Fibroblast of mammary gland (primary cell): Measurements from ENCODE around the gene PIM3.

Source experiments
- DNase-seq: peaks from one replicate; pipeline ENCODE4 v3.0.0-alpha.2; 2010; ENCODE audit warnings: low read depth
- H3K4me3 ChIP-seq: 2 replicates; pipeline ENCODE4 v1.5.1; 2011; ENCODE audit warnings: low read depth, mild to moderate bottlenecking, low read length, moderate library complexity; ENCODE audit not compliant: control insufficient read depth
- TF ChIP-seq, protein P1 (sequence below): conservative IDR thresholded peaks from 2 replicates; pipeline ENCODE4 v1.5.1; 2011; ENCODE audit warnings: low read depth, low read length, inconsistent platforms; ENCODE audit not compliant: control insufficient read depth, insufficient read depth

Gene PIM3

GRCh38 chr22:49933236-49934159 is 27.1 kb upstream of the PIM3 start:
- peak; percentile 25 for DNase-seq
- TF ChIP-seq, protein P1, sequence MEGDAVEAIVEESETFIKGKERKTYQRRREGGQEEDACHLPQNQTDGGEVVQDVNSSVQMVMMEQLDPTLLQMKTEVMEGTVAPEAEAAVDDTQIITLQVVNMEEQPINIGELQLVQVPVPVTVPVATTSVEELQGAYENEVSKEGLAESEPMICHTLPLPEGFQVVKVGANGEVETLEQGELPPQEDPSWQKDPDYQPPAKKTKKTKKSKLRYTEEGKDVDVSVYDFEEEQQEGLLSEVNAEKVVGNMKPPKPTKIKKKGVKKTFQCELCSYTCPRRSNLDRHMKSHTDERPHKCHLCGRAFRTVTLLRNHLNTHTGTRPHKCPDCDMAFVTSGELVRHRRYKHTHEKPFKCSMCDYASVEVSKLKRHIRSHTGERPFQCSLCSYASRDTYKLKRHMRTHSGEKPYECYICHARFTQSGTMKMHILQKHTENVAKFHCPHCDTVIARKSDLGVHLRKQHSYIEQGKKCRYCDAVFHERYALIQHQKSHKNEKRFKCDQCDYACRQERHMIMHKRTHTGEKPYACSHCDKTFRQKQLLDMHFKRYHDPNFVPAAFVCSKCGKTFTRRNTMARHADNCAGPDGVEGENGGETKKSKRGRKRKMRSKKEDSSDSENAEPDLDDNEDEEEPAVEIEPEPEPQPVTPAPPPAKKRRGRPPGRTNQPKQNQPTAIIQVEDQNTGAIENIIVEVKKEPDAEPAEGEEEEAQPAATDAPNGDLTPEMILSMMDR: no peak
- H3K4me3 ChIP-seq: no peak overlapping the region

GRCh38 chr22:49934160-49934890 is 26.2 kb upstream of the PIM3 start:
- peak overlapping the region; percentile 41 for H3K4me3 ChIP-seq
- peak; percentile 69 for DNase-seq
- TF ChIP-seq, protein P1: no peak

DNA sequence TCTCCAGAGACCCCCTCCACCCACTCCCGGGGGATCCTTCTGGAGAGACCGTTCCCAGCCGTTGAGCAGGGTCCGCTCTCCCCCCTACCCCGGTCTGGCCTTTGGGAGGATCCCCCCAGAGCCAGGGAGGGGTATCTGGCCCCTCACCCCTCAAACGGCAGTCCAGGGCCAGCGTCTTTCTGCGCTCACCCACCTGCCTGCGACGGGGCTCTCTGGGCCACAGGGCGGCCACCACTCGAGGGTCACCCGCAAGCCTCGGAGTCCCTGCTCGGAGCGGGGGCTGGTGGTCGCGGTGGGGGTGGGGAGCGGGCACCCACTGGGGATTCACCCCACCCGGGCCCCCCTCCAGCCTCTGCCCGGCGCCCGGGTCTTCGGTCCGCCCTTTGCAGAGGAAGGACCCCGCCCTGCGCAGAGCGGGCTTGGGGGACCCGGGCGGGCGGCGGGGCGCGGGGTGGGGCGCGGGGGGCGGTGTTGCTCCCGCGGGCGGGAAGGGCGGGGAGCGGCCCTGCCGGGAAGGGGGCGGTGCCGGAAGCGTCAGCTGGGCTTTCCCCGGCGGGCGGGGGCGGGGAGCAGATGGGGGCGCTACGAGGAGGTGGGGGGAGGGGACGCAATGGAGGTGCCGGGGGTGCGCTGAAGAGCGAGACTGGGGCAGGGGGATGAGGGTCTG is 25.5 kb upstream of the PIM3 start:
- H3K4me3 ChIP-seq: peak overlapping the region; percentile 41
- TF ChIP-seq, protein P1: no peak
- DNase-seq: peak; percentile 39

DNA sequence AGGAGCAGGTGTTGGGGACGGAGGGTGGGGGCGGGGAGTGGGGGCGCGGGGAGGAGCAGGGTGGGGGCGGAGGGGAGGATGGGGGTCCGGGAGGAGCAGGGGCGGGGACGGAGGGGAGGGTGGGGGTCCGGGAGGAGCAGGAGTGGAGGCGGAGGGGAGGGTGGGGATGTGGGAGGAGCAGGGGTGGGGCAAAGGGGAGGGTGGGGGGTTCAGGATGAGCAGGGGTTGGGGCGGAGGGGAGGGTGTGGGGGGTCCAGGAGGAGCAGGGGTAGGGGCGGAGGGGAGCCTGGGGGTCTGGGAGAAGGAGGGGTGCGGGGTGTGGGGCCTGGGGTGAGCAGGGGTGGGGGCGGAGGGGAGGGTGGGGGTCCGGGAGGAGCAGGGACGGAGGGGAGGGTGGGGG is 25.0 kb upstream of the PIM3 start:
- DNase-seq: peak; percentile 27
- no peak overlapping the region for H3K4me3 ChIP-seq
- TF ChIP-seq, protein P1: no peak

DNA sequence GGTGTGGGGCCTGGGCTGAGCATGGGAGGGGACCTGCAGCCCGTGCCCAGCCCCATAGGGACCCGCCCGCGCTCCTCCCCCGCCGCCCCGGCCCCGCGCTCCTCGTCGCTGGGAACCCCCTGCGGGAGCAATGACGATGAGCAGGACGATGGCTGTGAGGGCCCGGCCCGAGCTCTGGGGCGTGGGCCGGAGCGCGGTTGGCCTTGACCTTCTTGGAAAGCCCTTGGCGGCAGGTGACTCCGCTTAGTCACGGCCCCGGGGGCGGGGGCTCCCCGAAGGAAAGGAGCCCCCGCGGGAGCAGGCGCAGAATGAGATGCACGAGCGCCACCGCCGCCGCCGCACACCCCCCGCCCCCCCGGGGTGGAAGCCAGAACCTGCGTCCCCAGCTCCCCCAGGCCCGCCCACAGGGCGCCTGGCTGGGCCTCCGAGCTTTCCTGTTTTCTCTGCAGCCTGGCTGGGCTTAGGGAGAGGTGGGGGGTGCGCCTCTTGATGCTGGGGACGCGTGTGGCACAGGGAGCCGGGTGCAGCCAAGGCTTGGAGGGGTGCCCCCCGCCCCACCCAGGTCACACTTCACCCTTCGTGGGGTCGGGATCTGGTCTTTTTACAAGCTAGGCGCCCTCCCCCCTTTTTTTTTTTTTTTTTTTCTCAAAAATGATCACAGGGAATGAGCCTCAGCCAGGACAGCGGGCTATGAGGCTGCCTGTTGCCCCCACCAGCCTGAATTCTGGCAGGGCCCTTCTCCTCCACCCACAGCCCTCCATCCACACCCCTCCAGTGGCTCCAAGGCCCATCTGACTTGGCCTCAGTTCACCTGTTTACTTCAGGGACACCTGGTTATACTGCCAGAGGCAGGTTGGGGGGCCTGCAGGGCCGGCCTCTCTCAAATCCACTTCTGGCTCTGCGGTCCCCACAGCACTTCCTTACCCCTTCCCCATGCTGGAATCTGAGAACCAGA is 24.3 kb upstream of the PIM3 start:
- peak; percentile 88 for DNase-seq
- H3K4me3 ChIP-seq: no peak overlapping the region
- TF ChIP-seq, protein P1: no peak
